ENCODE results near the gene SLC6A3. TPM values are rescaled to one million over a fixed set of nuclear protein-coding genes. Genes with fewer than 3 reads are reported as not detected.

The SLC6A3 gene
- total and polyA plus RNA-seq, 2 of the 13 experiments (the other 11 are each of a cell fraction or from before 2014, with no cell fraction given): 0.01 TPM; not detected in 1

DNA sequence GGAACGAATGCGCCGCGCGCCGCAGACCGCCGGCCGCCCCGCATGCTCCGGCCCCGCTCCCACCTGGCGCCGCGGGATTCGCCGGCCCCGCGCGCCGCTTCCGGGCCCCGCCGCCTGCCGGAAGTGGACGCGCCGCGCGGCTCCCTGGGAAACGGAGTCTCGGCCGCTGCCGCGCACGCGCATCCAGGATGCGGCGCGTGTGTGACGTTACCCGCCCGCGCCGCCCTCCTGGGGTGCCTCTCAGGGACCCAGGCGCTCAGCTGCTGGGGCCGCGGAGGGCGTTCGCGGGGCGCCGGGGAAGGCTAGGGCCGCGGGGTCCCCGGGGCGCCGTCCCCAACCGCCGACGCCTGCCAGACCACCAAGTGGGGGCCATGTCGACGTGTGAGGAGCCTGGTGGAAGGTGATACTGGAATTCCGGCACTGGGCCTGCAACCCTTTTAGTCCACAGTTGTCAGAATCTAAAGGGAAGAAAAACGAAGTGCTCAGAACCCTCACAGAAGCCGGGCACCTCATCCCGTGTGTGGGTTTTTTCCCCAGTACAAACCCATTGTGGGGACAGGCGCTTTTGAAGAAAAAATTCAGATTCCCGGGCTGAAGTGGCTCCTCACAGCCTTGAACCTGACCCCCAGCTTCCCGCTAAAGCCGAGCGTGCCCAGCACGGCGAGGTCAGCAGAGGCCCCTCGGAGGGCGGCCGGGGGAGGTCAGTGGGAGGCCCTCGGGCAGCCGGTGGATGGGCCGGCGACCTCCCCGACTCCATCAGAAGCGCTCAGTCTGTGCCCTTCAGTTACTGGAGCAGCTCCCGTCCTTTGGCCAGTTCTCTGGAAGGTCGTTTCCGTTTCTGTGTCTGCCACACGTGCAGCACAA lies 100.0 kb downstream of the SLC6A3 start, which contains the start of gene CLPTM1L (continued):
- TF ChIP-seq, protein P1, sequence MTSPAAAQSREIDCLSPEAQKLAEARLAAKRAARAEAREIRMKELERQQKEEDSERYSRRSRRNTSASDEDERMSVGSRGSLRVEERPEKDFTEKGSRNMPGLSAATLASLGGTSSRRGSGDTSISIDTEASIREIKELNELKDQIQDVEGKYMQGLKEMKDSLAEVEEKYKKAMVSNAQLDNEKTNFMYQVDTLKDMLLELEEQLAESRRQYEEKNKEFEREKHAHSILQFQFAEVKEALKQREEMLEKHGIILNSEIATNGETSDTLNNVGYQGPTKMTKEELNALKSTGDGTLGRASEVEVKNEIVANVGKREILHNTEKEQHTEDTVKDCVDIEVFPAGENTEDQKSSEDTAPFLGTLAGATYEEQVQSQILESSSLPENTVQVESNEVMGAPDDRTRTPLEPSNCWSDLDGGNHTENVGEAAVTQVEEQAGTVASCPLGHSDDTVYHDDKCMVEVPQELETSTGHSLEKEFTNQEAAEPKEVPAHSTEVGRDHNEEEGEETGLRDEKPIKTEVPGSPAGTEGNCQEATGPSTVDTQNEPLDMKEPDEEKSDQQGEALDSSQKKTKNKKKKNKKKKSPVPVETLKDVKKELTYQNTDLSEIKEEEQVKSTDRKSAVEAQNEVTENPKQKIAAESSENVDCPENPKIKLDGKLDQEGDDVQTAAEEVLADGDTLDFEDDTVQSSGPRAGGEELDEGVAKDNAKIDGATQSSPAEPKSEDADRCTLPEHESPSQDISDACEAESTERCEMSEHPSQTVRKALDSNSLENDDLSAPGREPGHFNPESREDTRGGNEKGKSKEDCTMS (CRISPR knock-in tag; conservative IDR thresholded peaks at IDR 0.05): no peak
- no peak for TF ChIP-seq MEIS1 (CRISPR knock-in tag; IDR thresholded peaks at IDR 0.05; ENCODE audit: borderline replicate concordance)
- TF ChIP-seq ZBTB20 (CRISPR knock-in tag; IDR thresholded peaks at IDR 0.05; ENCODE audit: borderline replicate concordance, low read depth): no peak
- TF ChIP-seq, protein P2, sequence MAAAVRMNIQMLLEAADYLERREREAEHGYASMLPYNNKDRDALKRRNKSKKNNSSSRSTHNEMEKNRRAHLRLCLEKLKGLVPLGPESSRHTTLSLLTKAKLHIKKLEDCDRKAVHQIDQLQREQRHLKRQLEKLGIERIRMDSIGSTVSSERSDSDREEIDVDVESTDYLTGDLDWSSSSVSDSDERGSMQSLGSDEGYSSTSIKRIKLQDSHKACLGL (CRISPR knock-in tag; IDR thresholded peaks at IDR 0.05): no peak
- TF ChIP-seq ELF1 (CRISPR knock-in tag; IDR thresholded peaks at IDR 0.05): peak; percentile 75
- peak; percentile 88; the same call in 1 of the 3 replicates for TF ChIP-seq MXI1 (IDR thresholded peaks at IDR 0.05; ENCODE audit: borderline replicate concordance, low read depth, low read length)
- peak; percentile 66; the same call in 1 of the 2 replicates for TF ChIP-seq YEATS4 (CRISPR knock-in tag; IDR thresholded peaks at IDR 0.05; ENCODE audit: borderline replicate concordance)
- TF ChIP-seq, protein P3, sequence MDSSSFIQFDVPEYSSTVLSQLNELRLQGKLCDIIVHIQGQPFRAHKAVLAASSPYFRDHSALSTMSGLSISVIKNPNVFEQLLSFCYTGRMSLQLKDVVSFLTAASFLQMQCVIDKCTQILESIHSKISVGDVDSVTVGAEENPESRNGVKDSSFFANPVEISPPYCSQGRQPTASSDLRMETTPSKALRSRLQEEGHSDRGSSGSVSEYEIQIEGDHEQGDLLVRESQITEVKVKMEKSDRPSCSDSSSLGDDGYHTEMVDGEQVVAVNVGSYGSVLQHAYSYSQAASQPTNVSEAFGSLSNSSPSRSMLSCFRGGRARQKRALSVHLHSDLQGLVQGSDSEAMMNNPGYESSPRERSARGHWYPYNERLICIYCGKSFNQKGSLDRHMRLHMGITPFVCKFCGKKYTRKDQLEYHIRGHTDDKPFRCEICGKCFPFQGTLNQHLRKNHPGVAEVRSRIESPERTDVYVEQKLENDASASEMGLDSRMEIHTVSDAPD (CRISPR knock-in tag; IDR thresholded peaks at IDR 0.05): no peak
- TF ChIP-seq, protein P4, sequence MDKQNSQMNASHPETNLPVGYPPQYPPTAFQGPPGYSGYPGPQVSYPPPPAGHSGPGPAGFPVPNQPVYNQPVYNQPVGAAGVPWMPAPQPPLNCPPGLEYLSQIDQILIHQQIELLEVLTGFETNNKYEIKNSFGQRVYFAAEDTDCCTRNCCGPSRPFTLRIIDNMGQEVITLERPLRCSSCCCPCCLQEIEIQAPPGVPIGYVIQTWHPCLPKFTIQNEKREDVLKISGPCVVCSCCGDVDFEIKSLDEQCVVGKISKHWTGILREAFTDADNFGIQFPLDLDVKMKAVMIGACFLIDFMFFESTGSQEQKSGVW (CRISPR knock-in tag; IDR thresholded peaks at IDR 0.05; ENCODE audit: borderline replicate concordance): no peak
- peak; percentile 81 for TF ChIP-seq SAP130 (CRISPR knock-in tag; IDR thresholded peaks at IDR 0.05; ENCODE audit: low read depth)
- peak; percentile 93 for TF ChIP-seq KDM5A (IDR thresholded peaks at IDR 0.05; ENCODE audit: borderline replicate concordance, low read length)
- TF ChIP-seq NFIB (CRISPR knock-in tag; IDR thresholded peaks at IDR 0.05; ENCODE audit: borderline replicate concordance): no peak
- peak; percentile 56; the same call in 1 of the 2 replicates for TF ChIP-seq REPIN1 (CRISPR knock-in tag; IDR thresholded peaks at IDR 0.05; ENCODE audit: borderline replicate concordance, low read depth)
- TF ChIP-seq PTBP1 (IDR thresholded peaks at IDR 0.05; ENCODE audit: low read depth, low read length, poor library complexity, severe bottlenecking): peak; percentile 31
- TF ChIP-seq, protein P5, sequence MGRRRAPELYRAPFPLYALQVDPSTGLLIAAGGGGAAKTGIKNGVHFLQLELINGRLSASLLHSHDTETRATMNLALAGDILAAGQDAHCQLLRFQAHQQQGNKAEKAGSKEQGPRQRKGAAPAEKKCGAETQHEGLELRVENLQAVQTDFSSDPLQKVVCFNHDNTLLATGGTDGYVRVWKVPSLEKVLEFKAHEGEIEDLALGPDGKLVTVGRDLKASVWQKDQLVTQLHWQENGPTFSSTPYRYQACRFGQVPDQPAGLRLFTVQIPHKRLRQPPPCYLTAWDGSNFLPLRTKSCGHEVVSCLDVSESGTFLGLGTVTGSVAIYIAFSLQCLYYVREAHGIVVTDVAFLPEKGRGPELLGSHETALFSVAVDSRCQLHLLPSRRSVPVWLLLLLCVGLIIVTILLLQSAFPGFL (CRISPR knock-in tag; IDR thresholded peaks at IDR 0.05): no peak
- TF ChIP-seq TARDBP (CRISPR knock-in tag; IDR thresholded peaks at IDR 0.05): peak; percentile 51; the same call in 1 of the 2 replicates
- 0 out of 2 replicates have a peak, but pooled peaks have one; percentile 58 for TF ChIP-seq SALL2 (CRISPR knock-in tag; IDR thresholded peaks at IDR 0.05)
- peak; percentile 95 for TF ChIP-seq PHF20 (CRISPR knock-in tag; IDR thresholded peaks at IDR 0.05)
- TF ChIP-seq ZBTB38 (CRISPR knock-in tag; IDR thresholded peaks at IDR 0.05): peak; percentile 30; the same call in 1 of the 2 replicates
- TF ChIP-seq ZNF749 (CRISPR knock-in tag; IDR thresholded peaks at IDR 0.05; ENCODE audit: borderline replicate concordance): peak; percentile 63; the same call in 1 of the 2 replicates
- TF ChIP-seq HES4 (CRISPR knock-in tag; IDR thresholded peaks at IDR 0.05; ENCODE audit: borderline replicate concordance): 0 out of 2 replicates have a peak, but pooled peaks have one; percentile 42
